Amniotic stem cell (primary cell): ENCODE results near the gene ATP5F1D.
A peak's percentile ranks its signal among the peaks of the same experiment; 100 is the strongest.

Experiments used
- DNase-seq: peaks from one replicate; lab custom pipeline; 2025; lab: John Stamatoyannopoulos, UW

The ATP5F1D gene

GRCh38 chr19:1270854-1271527 lies 29.4 kb downstream of the ATP5F1D start:
- no peak for DNase-seq

- DNase-seq = no peak
Observed at GRCh38 chr19:1271528-1272422, 30.2 kb downstream of the ATP5F1D start.

GRCh38 chr19:1272423-1273262 lies 31.1 kb downstream of the ATP5F1D start:
- no peak for DNase-seq

- no peak for DNase-seq
Observed at GRCh38 chr19:1273263-1274041, 31.9 kb downstream of the ATP5F1D start.

- no peak for DNase-seq
Observed at GRCh38 chr19:1274081-1274851, 32.7 kb downstream of the ATP5F1D start.

GRCh38 chr19:1274852-1275259 lies 33.3 kb downstream of the ATP5F1D start:
- no peak for DNase-seq

- DNase-seq = peak; percentile 88
Observed at GRCh38 chr19:1275260-1275975, 33.9 kb downstream of the ATP5F1D start, which contains the start of gene FAM174C. Gene FAM174C (plus strand): TSS chr19:1275530. CDS start chr19:1275550, 20 bp downstream.

GRCh38 chr19:1275976-1276627 lies 34.6 kb downstream of the ATP5F1D start:
- DNase-seq = no peak

- no peak for DNase-seq
Observed at GRCh38 chr19:1276628-1277022, 35.1 kb downstream of the ATP5F1D start.

- DNase-seq = no peak
Observed at GRCh38 chr19:1277061-1277460, 35.5 kb downstream of the ATP5F1D start.

GRCh38 chr19:1278074-1278473 lies 36.5 kb downstream of the ATP5F1D start:
- DNase-seq = no peak

- DNase-seq = no peak
Observed at GRCh38 chr19:1278713-1279660, 37.4 kb downstream of the ATP5F1D start.

GRCh38 chr19:1279782-1280341 lies 38.3 kb downstream of the ATP5F1D start:
- peak; percentile 25 for DNase-seq

GRCh38 chr19:1280636-1281568 lies 39.4 kb downstream of the ATP5F1D start:
- no peak for DNase-seq

GRCh38 chr19:1281569-1282287 lies 40.2 kb downstream of the ATP5F1D start:
- DNase-seq = no peak

GRCh38 chr19:1282588-1283206 lies 41.1 kb downstream of the ATP5F1D start:
- no peak for DNase-seq
